CMK (cell line): ENCODE measurements around the gene HYPK.

Source experiments
- DNase-seq: peaks from one replicate; pipeline ENCODE4 v3.0.0-alpha.2; 2010; ENCODE audit warnings: low read depth

HYPK gene

GRCh38 chr15:43851251-43851650 is 50.9 kb downstream of the HYPK start:
- no peak for DNase-seq

- no peak for DNase-seq
Measured at GRCh38 chr15:43852607-43853006, 52.2 kb downstream of the HYPK start.
